GM12878 (cell line): ENCODE results near the gene UCHL5. TPM values are rescaled to one million over a fixed set of nuclear protein-coding genes. Genes with fewer than 3 reads are reported as not detected.

Source experiments
- ATAC-seq: fragments of 200-7000 bp; cut with Tn5 transposase; 3 replicates; pipeline ENCODE4 v1.9.1; 2020; ENCODE audit warnings: mild to moderate bottlenecking, moderate library complexity
- BruUV-seq: library from RNA; stranded (reverse); fragments of 400-500 nt; replicated peaks from 2 replicates; lab custom pipeline; 2021; lab: Mats Ljungman, UMichigan
- CTCF ChIA-PET: fragments of 300-600 bp; sonication (Branson Sonifier 250); formaldehyde crosslinking; extraction: SDS; loops from one replicate; lab custom pipeline; 2021; ENCODE audit warnings: inconsistent platforms; lab: Yijun Ruan, JAX
- POLR2A ChIA-PET: fragments of 350-600 bp; formaldehyde crosslinking; extraction: SDS; loops from one replicate; lab custom pipeline; 2021; ENCODE audit warnings: inconsistent platforms; lab: Charles Lee
- RAD21 ChIA-PET: fragments of 300-600 bp; sonication (Branson Sonifier 250); formaldehyde crosslinking; loops from one replicate; lab custom pipeline; 2023; ENCODE audit warnings: antibody characterized with exemption; ENCODE audit not compliant: unreplicated experiment; lab: Charles Lee
- SMC1A ChIA-PET: fragments of 300-600 bp; sonication (Branson Sonifier 250); formaldehyde crosslinking; loops from one replicate; lab custom pipeline; 2023; ENCODE audit not compliant: unreplicated experiment, uncharacterized antibody; lab: Charles Lee
- DNase-seq: peaks from one replicate; pipeline ENCODE4 v3.0.0-alpha.2; 2011; ENCODE audit warnings: low read depth, low spot score
- FAIRE-seq: peaks from 3 replicates; lab custom pipeline; 2011; peaks lifted over from hg19 to GRCh38; lab: Jason Lieb, UNC
- H2AFZ ChIP-seq: 2 replicates; pipeline ENCODE4 v1.6.0; 2011; ENCODE audit warnings: low read depth, low read length, control low read depth; ENCODE audit not compliant: control insufficient read depth
- H3K27ac ChIP-seq: 2 replicates; pipeline ENCODE4 v1.5.1; 2011; ENCODE audit warnings: control low read depth; ENCODE audit not compliant: control insufficient read depth, insufficient read depth
- H3K27me3 ChIP-seq, 2 experiments: replicated peaks in 1 of 2; 2 replicates each; pipeline versions ENCODE4 v1.6.0 to v1.6.1; 2011; ENCODE audit warnings: low read length in 1 of 2; ENCODE audit not compliant: control insufficient read depth in 2 of 2, insufficient read depth in 2 of 2
- H3K36me3 ChIP-seq, 2 experiments: 2 replicates each; pipeline ENCODE4 v1.5.1; 2011; ENCODE audit warnings: low read length in 1 of 2; ENCODE audit not compliant: control insufficient read depth in 2 of 2, insufficient read depth in 2 of 2
- H3K4me1 ChIP-seq: 2 replicates; pipeline ENCODE4 v1.6.1; 2011; ENCODE audit warnings: mild to moderate bottlenecking, low read length, moderate library complexity, mixed read lengths; ENCODE audit not compliant: control insufficient read depth, insufficient read depth
- H3K4me2 ChIP-seq: 2 replicates; pipeline ENCODE4 v1.6.0; 2011; ENCODE audit warnings: control low read depth; ENCODE audit not compliant: control insufficient read depth, insufficient read depth
- H3K4me3 ChIP-seq: fragments of 200-600 bp; sonication (generic); 2 replicates; pipeline ENCODE4 v1.5.1; 2016
- H3K79me2 ChIP-seq: 2 replicates; pipeline ENCODE4 v1.6.0; 2011; ENCODE audit warnings: low read length; ENCODE audit not compliant: control insufficient read depth, insufficient read depth
- H3K9ac ChIP-seq: 2 replicates; pipeline ENCODE4 v1.8.0; 2011; ENCODE audit warnings: low read length, control low read depth, mixed read lengths; ENCODE audit not compliant: control insufficient read depth, insufficient read depth
- H3K9me3 ChIP-seq: replicated peaks from 3 replicates; pipeline ENCODE4 v1.5.1; 2011; ENCODE audit warnings: mild to moderate bottlenecking, low read length; ENCODE audit not compliant: control insufficient read depth, insufficient read depth
- H4K20me1 ChIP-seq: 2 replicates; pipeline ENCODE4 v1.6.0; 2011; ENCODE audit not compliant: control insufficient read depth, insufficient read depth
- EP300 ChIP-seq, 2 experiments: fragments of 150-350 bp in 1 of 2; IDR thresholded peaks; 2 replicates each; pipeline ENCODE4 v1.6.1; 2011 to 2012; ENCODE audit warnings: low read depth in 2 of 2, low read length in 2 of 2, borderline replicate concordance in 1 of 2, improper control_type of control experiment in 1 of 2, inconsistent platforms in 1 of 2; ENCODE audit not compliant: control insufficient read depth in 1 of 2
- HCFC1 ChIP-seq: fragments of 150-350 bp; IDR thresholded peaks from 2 replicates; pipeline ENCODE4 v1.6.1; 2014; ENCODE audit warnings: low read length
- NR2C1 ChIP-seq: fragments of 450-650 bp; IDR thresholded peaks from 2 replicates; pipeline ENCODE4 v1.6.1; 2017; ENCODE audit warnings: antibody characterized with exemption, mild to moderate bottlenecking, moderate library complexity
- WGBS: methylation state at CpG from one replicate; pipeline ENCODE4 v1.1.6; 2016; ENCODE audit warnings: low lambda C conversion rate; ENCODE audit not compliant: insufficient replicate concordance, insufficient coverage; ENCODE audit errors: missing lambda C conversion rate; 5-methylcytosine and 5-hydroxymethylcytosine counted together
- in situ Hi-C: fragments of 300-500 bp; cut with MboI; formaldehyde crosslinking; loops from 9 replicates; pipeline ENCODE4 v1.14.3; 2018; ENCODE audit warnings: mixed read lengths
- intact Hi-C: fragments of 100-400 bp; cut with micrococcal nuclease; formaldehyde crosslinking; loops from one replicate; pipeline ENCODE4 v1.14.2; 2022; ENCODE audit not compliant: unreplicated experiment
- polyA plus RNA-seq, 11 experiments: library from polyadenylated mRNA; depleted of rRNA in 4 of 11; unstranded in 6 of 11; stranded (reverse) in 5 of 11; fragments of >200 nt; fragmentation: Nextera tagmentation in 4 of 11; fragmentation: Illumina TruSeq in 1 of 11; extraction: Ambion mirVana in 4 of 11; extraction: Trizol in 1 of 11; gene quantifications; 1 replicate in 1 of 11; 2 replicates in 10 of 11; pipeline versions ENCODE4 v1.2.1 to v1.2.3, GENCODE V29; 2011 to 2016; ENCODE audit warnings: inconsistent platforms in 2 of 11, missing spikeins in 2 of 11, low read depth in 1 of 11
- total RNA-seq, 4 experiments: library from RNA; depleted of rRNA in 3 of 4; stranded (reverse); fragments of >200 nt in 3 of 4; fragmentation: Illumina TruSeq in 1 of 4; extraction: Trizol in 1 of 4; gene quantifications; 2 replicates each; pipeline versions ENCODE4 v1.2.1 to v1.2.3, GENCODE V29; 2013 to 2021
- TF ChIP-seq, protein P1 (sequence below): fragments of 450-650 bp; IDR thresholded peaks from 2 replicates; pipeline ENCODE4 v1.6.1; 2014; ENCODE audit warnings: mild to moderate bottlenecking
- TF ChIP-seq, protein P2 (sequence below): IDR thresholded peaks from 2 replicates; pipeline ENCODE4 v1.6.1; 2011; ENCODE audit warnings: borderline replicate concordance, low read depth, mild to moderate bottlenecking, moderate library complexity, mixed read lengths, low read length; ENCODE audit not compliant: insufficient read depth; ENCODE audit errors: extremely low read length

UCHL5 gene
- total and polyA plus RNA-seq, 10 of the 15 experiments (the other 5 are each of a cell fraction or from before 2014, with no cell fraction given): 30.1 to 179 (median 60.1) TPM

DNA sequence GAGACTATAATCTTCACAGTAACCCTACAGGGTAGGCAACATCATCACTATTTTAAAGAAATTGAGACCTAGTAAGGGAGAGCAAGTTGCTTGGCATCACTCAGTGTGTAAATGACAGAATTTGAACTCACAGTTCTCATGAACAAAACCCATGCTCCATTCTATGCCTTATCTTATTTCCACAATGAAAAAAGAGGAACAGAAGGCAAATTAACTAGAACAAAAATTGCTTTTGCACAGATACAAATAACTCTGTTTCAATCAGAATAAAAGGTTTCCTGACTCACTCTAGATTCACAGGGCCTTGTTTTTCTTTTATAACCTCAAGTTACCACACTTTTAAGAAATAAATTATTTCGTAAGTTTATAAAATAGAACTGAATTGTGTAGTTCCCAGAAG is 90.1 kb downstream of the UCHL5 start:
- in situ Hi-C loops (no loop called here), intact Hi-C loops (no loop called here)
- Histone ChIP-seq H3K4me3 (no peak overlapping the region), H3K79me2 (no peaks in the 10 kb centered on the region), H3K36me3 (no peaks in the 10 kb centered on the region), H4K20me1 (no peaks in the 10 kb centered on the region), H3K9me3 (no peaks in the 10 kb centered on the region), H2AFZ (no peak overlapping the region), H3K27me3 (no peaks in the 10 kb centered on the region), H3K4me1 (no peaks in the 10 kb centered on the region), H3K9ac (no peak overlapping the region), H3K27ac (no peak overlapping the region), H3K4me2 (no peak overlapping the region)
- RAD21 ChIA-PET: no interaction called here
- no TSS peak for BruUV-seq
- no peak for DNase-seq
- POLR2A ChIA-PET: no interaction called here
- SMC1A ChIA-PET: interaction anchor here (1.2 kb wide), 1 partner anchor 8 kb away, joined by 4 read pairs; no protein-coding TSS in a partner anchor
- ATAC-seq: no peak
- TF ChIP-seq, protein P1, sequence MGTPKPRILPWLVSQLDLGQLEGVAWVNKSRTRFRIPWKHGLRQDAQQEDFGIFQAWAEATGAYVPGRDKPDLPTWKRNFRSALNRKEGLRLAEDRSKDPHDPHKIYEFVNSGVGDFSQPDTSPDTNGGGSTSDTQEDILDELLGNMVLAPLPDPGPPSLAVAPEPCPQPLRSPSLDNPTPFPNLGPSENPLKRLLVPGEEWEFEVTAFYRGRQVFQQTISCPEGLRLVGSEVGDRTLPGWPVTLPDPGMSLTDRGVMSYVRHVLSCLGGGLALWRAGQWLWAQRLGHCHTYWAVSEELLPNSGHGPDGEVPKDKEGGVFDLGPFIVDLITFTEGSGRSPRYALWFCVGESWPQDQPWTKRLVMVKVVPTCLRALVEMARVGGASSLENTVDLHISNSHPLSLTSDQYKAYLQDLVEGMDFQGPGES: no peak
- TF ChIP-seq NR2C1: no peak
- no peak for TF ChIP-seq EP300 (IDR thresholded peaks at IDR 0.05; ENCODE audit: borderline replicate concordance in 1 of 2, control insufficient read depth in 1 of 2, low read depth in 2 of 2, low read length in 2 of 2)
- TF ChIP-seq, protein P2, sequence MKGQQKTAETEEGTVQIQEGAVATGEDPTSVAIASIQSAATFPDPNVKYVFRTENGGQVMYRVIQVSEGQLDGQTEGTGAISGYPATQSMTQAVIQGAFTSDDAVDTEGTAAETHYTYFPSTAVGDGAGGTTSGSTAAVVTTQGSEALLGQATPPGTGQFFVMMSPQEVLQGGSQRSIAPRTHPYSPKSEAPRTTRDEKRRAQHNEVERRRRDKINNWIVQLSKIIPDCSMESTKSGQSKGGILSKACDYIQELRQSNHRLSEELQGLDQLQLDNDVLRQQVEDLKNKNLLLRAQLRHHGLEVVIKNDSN: no peak
- TF ChIP-seq HCFC1: no peak
- no peak for FAIRE-seq
- 100% methylated on average over 1 of the region's 1 CpG for WGBS
- CTCF ChIA-PET: no interaction called here
